Naive thymus-derived CD4-positive, alpha-beta T cell (primary cell): ENCODE data around the gene BICC1. TPM values are rescaled to one million over a fixed set of nuclear protein-coding genes. Genes with fewer than 3 reads are reported as not detected.

Experiments
- ATAC-seq: fragments of 150-1000 bp; cut with Tn5 transposase; 2 replicates; pipeline ENCODE4 v1.10.0; 2021; ENCODE audit warnings: mild to moderate bottlenecking, moderate library complexity
- CTCF ChIA-PET: fragments of 350-600 bp; sonication (Branson Sonifier 250); formaldehyde crosslinking; loops from one replicate; lab custom pipeline; 2021; ENCODE audit warnings: antibody characterized with exemption; lab: Charles Lee
- POLR2A ChIA-PET: fragments of 350-600 bp; sonication (Branson Sonifier 250); formaldehyde crosslinking; loops from one replicate; lab custom pipeline; 2021; ENCODE audit warnings: antibody characterized with exemption, inconsistent platforms; lab: Charles Lee
- DNase-seq, 9 donors: peaks; one replicate each; pipeline versions ENCODE4 v3.0.0 to v3.0.0-alpha.2; 2020 to 2022; ENCODE audit warnings: mixed read lengths in 1 of 9
- H3K27ac ChIP-seq: one replicate; pipeline ENCODE4 v1.7.0; 2013; ENCODE audit warnings: mild to moderate bottlenecking, low read depth, low read length, moderate library complexity
- H3K27me3 ChIP-seq, 2 donors: one replicate each; pipeline ENCODE4 v1.7.0; 2013; ENCODE audit warnings: low read length in 2 of 2, mild to moderate bottlenecking in 2 of 2, moderate library complexity in 2 of 2; ENCODE audit not compliant: control insufficient read depth in 2 of 2, insufficient read depth in 2 of 2
- H3K36me3 ChIP-seq, 3 experiments: 1 replicate in 2 of 3; 2 replicates in 1 of 3; pipeline ENCODE4 v1.7.0; 2013; ENCODE audit warnings: low read length in 3 of 3, mild to moderate bottlenecking in 3 of 3, moderate library complexity in 1 of 3; ENCODE audit not compliant: insufficient read depth in 3 of 3, control insufficient read depth in 2 of 3
- H3K4me1 ChIP-seq, 2 donors: one replicate each; pipeline ENCODE4 v1.7.0; 2013; ENCODE audit warnings: low read length in 2 of 2, mild to moderate bottlenecking in 2 of 2, moderate library complexity in 1 of 2; ENCODE audit not compliant: control insufficient read depth in 2 of 2, insufficient read depth in 2 of 2
- H3K4me3 ChIP-seq: 2 replicates; pipeline ENCODE4 v1.7.0; 2013; ENCODE audit warnings: mild to moderate bottlenecking, low read length
- H3K9me3 ChIP-seq, 3 experiments: 1 replicate in 2 of 3; 2 replicates in 1 of 3; pipeline ENCODE4 v1.7.0; 2013; ENCODE audit warnings: low read length in 3 of 3; ENCODE audit not compliant: control insufficient read depth in 2 of 3
- H3K27ac Mint-ChIP-seq, 9 donors: one replicate each; pipeline ENCODE4 v1.8.0; 2020 to 2022; ENCODE audit warnings: mixed read lengths in 9 of 9, mild to moderate bottlenecking in 8 of 9, moderate library complexity in 5 of 9, inconsistent platforms in 2 of 9
- H3K27me3 Mint-ChIP-seq, 5 donors: one replicate each; pipeline ENCODE4 v1.8.0; 2021 to 2022; ENCODE audit warnings: mixed read lengths in 5 of 5, mild to moderate bottlenecking in 1 of 5
- H3K36me3 Mint-ChIP-seq, 5 donors: one replicate each; pipeline ENCODE4 v1.8.0; 2020 to 2022; ENCODE audit warnings: mixed read lengths in 5 of 5, mild to moderate bottlenecking in 3 of 5, inconsistent platforms in 1 of 5
- H3K4me1 Mint-ChIP-seq, 7 donors: one replicate each; pipeline ENCODE4 v1.8.0; 2020 to 2022; ENCODE audit warnings: mixed read lengths in 7 of 7, mild to moderate bottlenecking in 3 of 7, inconsistent platforms in 1 of 7
- H3K4me3 Mint-ChIP-seq, 10 donors: one replicate each; pipeline ENCODE4 v1.8.0; 2020 to 2022; ENCODE audit warnings: mild to moderate bottlenecking in 10 of 10, mixed read lengths in 10 of 10, moderate library complexity in 6 of 10, inconsistent platforms in 2 of 10
- H3K9me3 Mint-ChIP-seq, 11 donors: one replicate each; pipeline ENCODE4 v1.8.0; 2020 to 2022; ENCODE audit warnings: mixed read lengths in 11 of 11, mild to moderate bottlenecking in 4 of 11, inconsistent platforms in 1 of 11, moderate library complexity in 1 of 11
- intact Hi-C, 2 donors: fragments of 100-400 bp; cut with micrococcal nuclease; formaldehyde crosslinking; loops; one replicate each; pipeline ENCODE4 v1.15.1; 2023
- polyA plus RNA-seq, 2 donors: library from polyadenylated mRNA; unstranded; fragments of 300-500 nt; fragmentation: Illumina TruSeq; gene quantifications; one replicate each; pipeline ENCODE4 v1.2.3, GENCODE V29; 2021
- total RNA-seq, 6 experiments: library from RNA in 5 of 6; stranded (reverse) in 5 of 6; gene quantifications; 1 replicate in 5 of 6; 2 replicates in 1 of 6; pipeline ENCODE4 v1.2.3 and lab custom pipeline; 2021 to 2026

BICC1 gene
- total and polyA plus RNA-seq, 7 experiments from 2014 or later: 0.05 to 0.10 TPM; not detected in 5

DNA sequence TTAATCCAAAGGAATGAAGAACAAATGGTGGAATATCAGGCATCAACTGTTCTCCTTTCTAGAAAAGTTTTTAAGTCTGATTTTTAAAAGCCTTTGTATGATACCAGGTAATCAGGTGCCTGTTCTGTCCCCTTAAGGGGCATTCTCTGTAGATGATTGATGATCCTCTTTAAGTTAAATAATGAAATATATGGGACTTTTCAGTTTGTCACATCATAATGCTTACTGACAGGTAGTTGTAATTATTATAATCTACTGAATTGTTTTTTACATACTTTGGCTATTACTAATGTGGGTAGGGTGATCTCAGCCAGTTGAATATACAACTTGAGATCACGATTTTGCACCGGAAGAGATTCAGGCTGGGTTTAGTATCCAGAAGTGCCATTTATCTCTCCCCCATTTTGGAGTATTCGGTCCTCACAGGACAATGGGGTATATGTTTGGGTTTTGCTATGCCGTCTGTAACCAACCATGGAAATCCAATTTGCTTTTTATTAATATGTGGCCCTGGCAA, 330.2 kb downstream of the BICC1 start:
- H3K36me3 Mint-ChIP-seq: no peaks in the 10 kb centered on the region

DNA sequence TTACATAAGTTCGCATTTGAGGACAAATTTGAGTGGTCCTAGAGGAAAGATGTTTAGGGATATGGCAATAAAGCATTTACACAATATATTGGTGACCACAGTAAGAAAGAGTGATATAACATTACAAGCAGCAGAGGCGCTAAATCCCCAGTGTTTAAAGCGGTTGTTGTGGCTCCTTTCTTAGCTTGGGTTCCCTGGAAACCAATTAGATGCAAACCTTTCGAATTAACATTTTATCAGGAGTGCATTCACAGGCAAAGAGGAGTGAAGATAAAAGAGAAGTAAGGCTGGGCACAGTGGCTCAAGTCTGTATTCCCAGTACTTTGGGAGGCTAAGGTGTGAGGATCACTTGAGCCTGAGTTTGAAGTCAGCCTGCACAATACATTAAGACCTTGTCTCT, 331.1 kb downstream of the BICC1 start:
- Histone ChIP-seq H3K9me3 (no peaks in the 10 kb centered on the region), H3K27ac (no peak overlapping the region), H3K4me3 (no peak overlapping the region), H3K36me3 (no peaks in the 10 kb centered on the region), H3K27me3 (no peaks in the 10 kb centered on the region), H3K4me1 (no peaks in the 10 kb centered on the region)
- Mint-ChIP-seq H3K9me3 (peaks cover 0 to 7% (median 0%) of the 10 kb centered on the region in 11 donors), H3K4me3 (no peak overlapping the region), H3K27me3 (peaks cover 0 to 8% (median 5%) of the 10 kb centered on the region in 5 donors), H3K27ac (no peak overlapping the region), H3K4me1 (no peaks in the 10 kb centered on the region), H3K36me3 (no peaks in the 10 kb centered on the region)
- ChIA-PET POLR2A (no interaction called here), CTCF (no interaction called here)
- intact Hi-C loops: no loop called here
- DNase-seq (no peak), ATAC-seq (no peak)

More for the DNA sequence above, 330.2 kb downstream of the BICC1 start:
- ATAC-seq (no peak), DNase-seq (no peak)
- no peak overlapping the region for H3K27ac Mint-ChIP-seq
- H3K4me1 ChIP-seq: no peaks in the 10 kb centered on the region
- peaks cover 0 to 8% (median 5%) of the 10 kb centered on the region in 5 donors for H3K27me3 Mint-ChIP-seq
- H3K9me3 ChIP-seq: no peaks in the 10 kb centered on the region
- no peaks in the 10 kb centered on the region for H3K4me1 Mint-ChIP-seq
- no peak overlapping the region for H3K27ac ChIP-seq
- peaks cover 0 to 5% (median 0%) of the 10 kb centered on the region in 11 donors for H3K9me3 Mint-ChIP-seq
- H3K36me3 ChIP-seq: no peaks in the 10 kb centered on the region
- ChIA-PET POLR2A (no interaction called here), CTCF (no interaction called here)
- H3K4me3 Mint-ChIP-seq: no peak overlapping the region
- intact Hi-C loops: no loop called here
- H3K4me3 ChIP-seq: no peak overlapping the region
- no peaks in the 10 kb centered on the region for H3K27me3 ChIP-seq

DNA sequence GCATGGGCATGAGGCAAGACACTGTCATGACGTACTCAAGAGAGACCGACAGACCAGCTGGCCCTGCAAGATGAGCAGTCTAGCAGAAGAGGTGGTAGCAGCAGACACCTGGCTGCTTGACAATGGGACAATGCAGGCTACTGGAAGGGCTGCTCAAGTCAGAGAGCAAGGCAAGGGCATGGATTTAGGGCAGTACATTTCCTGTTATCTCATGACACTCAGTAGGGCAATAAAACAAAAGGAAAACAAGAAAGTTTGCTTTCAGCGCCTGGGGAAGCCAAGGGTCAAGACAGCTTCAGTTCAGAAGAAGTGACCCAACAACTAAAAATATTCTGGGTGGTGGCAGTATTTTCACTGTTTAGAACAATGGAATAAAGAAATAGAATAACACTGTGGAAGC, 332.0 kb downstream of the BICC1 start:
- no peaks in the 10 kb centered on the region for H3K36me3 ChIP-seq
- Mint-ChIP-seq H3K36me3 (no peaks in the 10 kb centered on the region), H3K4me1 (no peaks in the 10 kb centered on the region), H3K4me3 (no peak overlapping the region), H3K27ac (no peak overlapping the region), H3K27me3 (peaks cover 0 to 8% (median 5%) of the 10 kb centered on the region in 5 donors), H3K9me3 (peaks cover 0 to 7% (median 0%) of the 10 kb centered on the region in 11 donors)
- H3K27me3 ChIP-seq: no peaks in the 10 kb centered on the region
- ChIA-PET CTCF (no interaction called here), POLR2A (no interaction called here)
- no peaks in the 10 kb centered on the region for H3K9me3 ChIP-seq
- H3K4me3 ChIP-seq: no peak overlapping the region
- DNase-seq (no peak), ATAC-seq (no peak)
- no peak overlapping the region for H3K27ac ChIP-seq
- intact Hi-C loops: no loop called here
- no peaks in the 10 kb centered on the region for H3K4me1 ChIP-seq

DNA sequence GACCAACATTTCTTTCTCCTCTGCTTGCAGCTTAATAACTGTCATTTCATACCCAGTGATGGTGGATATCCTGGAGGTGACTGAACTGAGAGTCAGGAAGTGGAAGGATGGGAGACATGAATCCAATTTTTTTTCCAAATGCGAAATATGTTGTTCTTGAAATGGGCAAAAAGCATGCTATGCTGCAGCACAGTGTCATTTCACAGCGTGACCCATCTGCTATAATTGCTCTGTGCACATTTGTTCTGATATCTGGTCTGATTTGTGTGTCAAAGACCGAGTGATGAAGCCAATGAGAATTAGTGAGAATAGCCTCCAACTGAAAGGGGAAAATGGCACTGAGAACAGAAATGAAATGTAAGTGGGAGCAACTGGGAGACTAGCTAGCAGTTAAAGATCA, 334.2 kb downstream of the BICC1 start:
- DNase-seq: no peak
- Mint-ChIP-seq H3K9me3 (peaks cover 0 to 12% (median 0%) of the 10 kb centered on the region in 11 donors), H3K4me1 (no peaks in the 10 kb centered on the region), H3K4me3 (no peak overlapping the region), H3K27me3 (peaks cover 0 to 5% (median 0%) of the 10 kb centered on the region in 5 donors), H3K27ac (no peak overlapping the region), H3K36me3 (no peaks in the 10 kb centered on the region)
- no peak for ATAC-seq
- no peak overlapping the region for H3K27ac ChIP-seq
- H3K27me3 ChIP-seq: no peaks in the 10 kb centered on the region
- CTCF ChIA-PET: no interaction called here
- no peaks in the 10 kb centered on the region for H3K9me3 ChIP-seq
- H3K36me3 ChIP-seq: no peaks in the 10 kb centered on the region
- H3K4me1 ChIP-seq: no peaks in the 10 kb centered on the region
- intact Hi-C loops: no loop called here
- POLR2A ChIA-PET: no interaction called here
- H3K4me3 ChIP-seq: no peak overlapping the region

DNA sequence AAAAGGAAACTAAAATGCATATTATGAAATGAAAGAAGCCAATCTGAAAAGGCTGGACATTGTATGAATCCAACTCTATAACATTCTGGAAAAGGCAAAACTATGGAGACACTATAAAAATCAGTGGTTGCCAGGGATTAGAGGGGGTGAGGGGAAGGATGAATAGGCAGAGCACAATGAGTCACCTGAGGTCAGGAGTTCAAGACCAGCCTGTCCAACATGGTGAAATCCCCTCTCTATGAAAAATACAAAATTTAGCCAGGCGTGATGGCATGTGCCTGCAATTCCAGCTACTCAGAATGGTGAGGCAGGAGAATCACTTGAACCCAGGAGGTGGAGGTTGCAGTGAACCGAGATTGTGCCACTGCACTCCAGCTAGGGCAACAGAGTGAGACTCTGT, 338.9 kb downstream of the BICC1 start:
- no peaks in the 10 kb centered on the region for H3K36me3 ChIP-seq
- no peak for ATAC-seq
- H3K4me1 ChIP-seq: no peaks in the 10 kb centered on the region
- H3K27ac ChIP-seq: no peak overlapping the region
- no peak for DNase-seq
- no peaks in the 10 kb centered on the region for H3K36me3 Mint-ChIP-seq
- H3K9me3 ChIP-seq: no peaks in the 10 kb centered on the region
- H3K9me3 Mint-ChIP-seq: peaks cover 0 to 12% (median 0%) of the 10 kb centered on the region in 11 donors
- no peak overlapping the region for H3K4me3 ChIP-seq
- POLR2A ChIA-PET: no interaction called here
- H3K4me3 Mint-ChIP-seq: no peak overlapping the region
- no peak overlapping the region for H3K27ac Mint-ChIP-seq
- H3K4me1 Mint-ChIP-seq: no peaks in the 10 kb centered on the region
- H3K27me3 ChIP-seq: no peaks in the 10 kb centered on the region
- CTCF ChIA-PET: no interaction called here
- H3K27me3 Mint-ChIP-seq: no peaks in the 10 kb centered on the region
- intact Hi-C loops: no loop called here

DNA sequence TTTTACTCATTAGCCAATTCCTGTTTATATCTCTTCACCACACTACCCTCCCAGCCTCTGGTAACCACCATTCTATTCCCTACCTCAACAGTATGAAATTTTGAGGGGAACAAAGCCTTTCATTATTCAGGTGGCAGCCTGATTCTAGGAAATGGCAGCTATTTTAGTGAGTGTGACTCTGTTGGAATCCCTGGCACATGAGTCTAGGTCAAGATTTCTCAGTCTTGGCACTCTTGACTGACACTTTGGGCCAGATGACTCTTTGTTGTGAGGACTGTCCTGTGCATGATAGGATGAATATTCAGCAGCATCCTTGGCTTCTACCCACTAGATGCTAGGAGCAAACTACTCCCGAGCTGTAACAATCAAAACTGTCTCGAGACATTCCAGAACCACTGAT, 341.0 kb downstream of the BICC1 start:
- Histone ChIP-seq H3K27ac (no peak overlapping the region), H3K27me3 (no peaks in the 10 kb centered on the region), H3K4me1 (no peaks in the 10 kb centered on the region), H3K4me3 (no peak overlapping the region), H3K36me3 (no peaks in the 10 kb centered on the region), H3K9me3 (no peaks in the 10 kb centered on the region)
- Mint-ChIP-seq H3K9me3 (peaks cover 0 to 10% (median 2%) of the 10 kb centered on the region in 11 donors), H3K4me3 (no peak overlapping the region), H3K36me3 (no peaks in the 10 kb centered on the region), H3K27ac (no peak overlapping the region), H3K27me3 (no peaks in the 10 kb centered on the region), H3K4me1 (no peaks in the 10 kb centered on the region)
- ChIA-PET CTCF (no interaction called here), POLR2A (no interaction called here)
- intact Hi-C loops: no loop called here
- ATAC-seq (no peak), DNase-seq (no peak)

DNA sequence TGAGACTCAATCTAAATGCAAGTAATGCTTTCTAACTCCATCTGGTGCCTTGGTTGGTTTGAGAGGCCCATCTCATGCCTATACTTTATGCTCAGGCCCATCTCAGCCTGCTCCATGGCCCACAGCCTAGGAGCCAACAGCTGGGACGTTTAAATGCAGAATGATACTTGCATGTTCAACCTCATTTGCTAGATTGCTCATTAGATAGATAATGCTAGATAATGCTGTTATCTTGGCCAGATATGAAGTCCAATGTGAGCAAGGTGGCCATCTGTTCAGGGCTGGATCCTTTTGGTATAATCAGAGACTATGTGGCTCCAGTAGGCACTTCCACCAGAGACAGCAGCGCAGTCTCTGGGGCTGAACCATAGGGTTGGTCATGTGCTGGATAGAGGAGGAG, 342.1 kb downstream of the BICC1 start:
- H3K4me1 Mint-ChIP-seq: no peaks in the 10 kb centered on the region
- H3K36me3 ChIP-seq: no peaks in the 10 kb centered on the region
- no peak overlapping the region for H3K4me3 Mint-ChIP-seq
- CTCF ChIA-PET: no interaction called here
- DNase-seq: no peak
- no peaks in the 10 kb centered on the region for H3K27me3 ChIP-seq
- H3K27ac Mint-ChIP-seq: no peak overlapping the region
- no peaks in the 10 kb centered on the region for H3K9me3 ChIP-seq
- no peaks in the 10 kb centered on the region for H3K36me3 Mint-ChIP-seq
- intact Hi-C loops: no loop called here
- H3K9me3 Mint-ChIP-seq: peaks cover 0 to 14% (median 5%) of the 10 kb centered on the region in 11 donors
- no peak overlapping the region for H3K4me3 ChIP-seq
- no peak overlapping the region for H3K27ac ChIP-seq
- no peaks in the 10 kb centered on the region for H3K4me1 ChIP-seq
- POLR2A ChIA-PET: no interaction called here
- no peak for ATAC-seq
- H3K27me3 Mint-ChIP-seq: no peaks in the 10 kb centered on the region
